Rectal smooth muscle tissue (tissue), 1 donor: ENCODE measurements around the gene GABBR2.
"Not testable (repeated sequence)": the region's sequence is repeated elsewhere in the genome, so short reads cannot be mapped to it uniquely, and the experiment has no call there.

Source experiments
- H3K27ac ChIP-seq: one replicate; pipeline ENCODE4 v1.7.0; 2013; ENCODE audit warnings: low read depth, low read length, inconsistent platforms
- H3K27me3 ChIP-seq: one replicate; pipeline ENCODE4 v1.7.0; 2013; ENCODE audit warnings: low read length; ENCODE audit not compliant: control insufficient read depth, insufficient read depth
- H3K36me3 ChIP-seq: one replicate; pipeline ENCODE4 v1.7.0; 2013; ENCODE audit warnings: low read length; ENCODE audit not compliant: control insufficient read depth, insufficient read depth
- H3K4me1 ChIP-seq: one replicate; pipeline ENCODE4 v1.7.0; 2013; ENCODE audit warnings: low read length; ENCODE audit not compliant: control insufficient read depth, insufficient read depth
- H3K4me3 ChIP-seq: one replicate; pipeline ENCODE4 v1.7.0; 2013; ENCODE audit warnings: low read length
- H3K9ac ChIP-seq: one replicate; pipeline ENCODE4 v1.7.0; 2013; ENCODE audit warnings: low read length

Gene GABBR2

DNA sequence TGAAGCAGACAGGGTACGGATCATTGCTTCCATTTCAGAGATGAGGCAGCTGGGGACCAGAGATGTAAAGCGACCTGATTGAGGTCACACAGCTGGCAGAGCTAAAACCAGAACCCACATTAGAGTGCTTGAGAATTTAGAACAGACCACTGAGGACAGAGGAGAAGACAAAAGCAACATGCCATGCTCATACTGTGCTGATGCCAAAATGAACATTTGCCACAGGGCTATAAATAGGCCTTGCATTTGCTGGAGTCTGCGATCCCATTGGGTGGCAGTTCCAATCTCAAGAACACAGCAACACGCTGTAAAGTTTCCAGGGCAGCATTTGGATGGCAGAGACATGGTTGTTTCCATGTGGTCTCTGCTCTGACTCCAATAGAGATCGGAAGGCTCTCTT, 230.9 kb downstream of the GABBR2 start:
- no peak overlapping the region for H3K9ac ChIP-seq
- no peaks in the 10 kb centered on the region for H3K27me3 ChIP-seq
- H3K27ac ChIP-seq = no peak overlapping the region
- no peaks in the 10 kb centered on the region for H3K36me3 ChIP-seq
- no peak overlapping the region for H3K4me3 ChIP-seq
- H3K4me1 ChIP-seq = no peaks in the 10 kb centered on the region

- no peak overlapping the region for H3K27ac ChIP-seq
Observed at GRCh38 chr9:98472216-98472615, 236.5 kb downstream of the GABBR2 start.

GRCh38 chr9:98471185-98471584, 237.6 kb downstream of the GABBR2 start:
- no peaks in the 10 kb centered on the region for H3K4me1 ChIP-seq
- no peak overlapping the region for H3K4me3 ChIP-seq
- H3K27ac ChIP-seq = no peak overlapping the region
- H3K27me3 ChIP-seq = no peaks in the 10 kb centered on the region
- no peaks in the 10 kb centered on the region for H3K36me3 ChIP-seq
- H3K9ac ChIP-seq = no peak overlapping the region

More at GRCh38 chr9:98472216-98472615, 236.5 kb downstream of the GABBR2 start:
- Histone ChIP-seq H3K4me3 (no peak overlapping the region), H3K9ac (no peak overlapping the region), H3K27me3 (no peaks in the 10 kb centered on the region), H3K4me1 (no peaks in the 10 kb centered on the region), H3K36me3 (no peaks in the 10 kb centered on the region)

DNA sequence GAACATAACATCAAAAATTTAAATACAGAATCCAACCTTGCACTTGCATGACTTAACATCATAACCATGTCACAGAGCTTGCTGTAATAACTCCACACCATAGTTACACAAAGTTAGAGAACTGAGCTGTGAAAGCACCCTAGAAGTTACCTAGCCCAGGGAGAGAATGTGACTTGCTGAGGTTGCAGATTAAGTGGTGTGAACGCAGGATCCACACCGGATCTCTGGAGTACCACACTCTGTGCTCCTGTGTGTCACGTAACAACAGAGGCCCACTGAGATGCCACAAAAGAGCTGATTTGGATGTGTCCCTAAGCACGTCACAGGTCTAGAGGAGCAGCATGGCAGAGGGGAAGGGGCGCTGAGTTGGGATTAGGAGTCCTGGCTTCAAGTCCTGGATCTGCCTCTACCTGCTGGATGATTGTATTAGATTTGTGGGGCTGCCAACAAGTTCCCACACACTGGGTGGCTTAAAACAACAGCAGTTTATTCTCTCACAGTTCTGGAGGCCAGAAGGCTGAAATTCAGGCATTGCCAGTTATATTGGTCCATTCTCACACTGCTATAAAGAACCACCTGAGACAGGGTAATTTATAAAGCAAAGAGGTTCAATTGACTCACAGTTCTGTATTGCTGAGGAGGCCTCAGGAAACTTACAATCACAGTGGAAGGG, 240.0 kb downstream of the GABBR2 start:
- H3K9ac ChIP-seq = no peak overlapping the region
- H3K36me3 ChIP-seq = no peaks in the 10 kb centered on the region
- H3K4me3 ChIP-seq = no peak overlapping the region
- H3K4me1 ChIP-seq = no peaks in the 10 kb centered on the region
- H3K27me3 ChIP-seq = no peaks in the 10 kb centered on the region
- no peak overlapping the region for H3K27ac ChIP-seq

DNA sequence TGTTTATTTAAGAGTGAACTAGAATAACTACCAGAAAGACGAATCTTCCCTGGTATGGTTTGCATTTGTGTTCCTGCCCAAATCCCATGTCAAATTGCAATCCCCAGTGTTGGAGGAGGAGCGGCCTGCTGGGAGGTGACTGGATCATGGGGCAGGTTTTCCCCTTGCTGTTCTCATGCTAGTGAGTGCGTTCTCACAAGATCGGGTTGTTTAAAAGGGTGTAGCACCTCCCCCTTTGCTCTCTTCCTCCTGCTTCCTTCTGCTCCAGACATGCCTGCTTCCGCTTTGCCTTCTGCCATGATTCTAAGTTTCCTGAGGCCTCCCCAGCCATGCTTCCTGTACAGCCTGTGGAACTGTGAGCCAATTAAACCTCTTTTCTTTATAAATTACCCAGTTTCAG, 242.9 kb downstream of the GABBR2 start:
- no peak overlapping the region for H3K27ac ChIP-seq
- no peak overlapping the region for H3K4me3 ChIP-seq
- H3K4me1 ChIP-seq = no peaks in the 10 kb centered on the region
- H3K9ac ChIP-seq = no peak overlapping the region
- H3K27me3 ChIP-seq = no peaks in the 10 kb centered on the region
- H3K36me3 ChIP-seq = no peaks in the 10 kb centered on the region

DNA sequence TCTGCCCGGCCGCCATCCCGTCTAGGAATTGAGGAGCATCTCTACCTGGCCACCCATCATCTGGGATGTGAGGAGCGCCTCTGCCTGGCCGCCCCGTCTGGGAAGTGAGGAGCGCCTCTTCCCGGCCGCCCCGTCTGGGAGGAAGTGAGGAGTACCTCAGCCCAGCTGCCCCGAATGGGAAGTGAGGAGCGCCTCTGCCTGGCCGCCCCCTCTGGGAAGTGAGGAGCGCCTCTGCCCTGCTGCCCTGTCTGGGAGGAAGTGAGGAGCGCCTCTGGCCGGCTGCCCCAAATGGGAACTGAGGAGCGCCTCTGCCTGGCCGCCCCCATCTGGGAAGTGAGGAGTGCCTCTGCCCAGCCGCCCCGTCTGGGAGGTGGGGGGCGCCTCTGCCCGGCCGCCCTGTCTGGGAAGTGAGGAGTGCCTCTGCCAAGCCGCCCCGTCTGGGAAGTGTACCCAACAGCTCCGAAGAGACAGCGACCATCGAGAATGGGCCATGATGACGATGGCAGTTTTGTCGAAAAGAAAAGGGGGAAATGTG, 244.5 kb downstream of the GABBR2 start:
- not testable (repeated sequence) for H3K27ac ChIP-seq, H3K4me3 ChIP-seq, H3K36me3 ChIP-seq, H3K4me1 ChIP-seq, H3K9ac ChIP-seq, H3K27me3 ChIP-seq

DNA sequence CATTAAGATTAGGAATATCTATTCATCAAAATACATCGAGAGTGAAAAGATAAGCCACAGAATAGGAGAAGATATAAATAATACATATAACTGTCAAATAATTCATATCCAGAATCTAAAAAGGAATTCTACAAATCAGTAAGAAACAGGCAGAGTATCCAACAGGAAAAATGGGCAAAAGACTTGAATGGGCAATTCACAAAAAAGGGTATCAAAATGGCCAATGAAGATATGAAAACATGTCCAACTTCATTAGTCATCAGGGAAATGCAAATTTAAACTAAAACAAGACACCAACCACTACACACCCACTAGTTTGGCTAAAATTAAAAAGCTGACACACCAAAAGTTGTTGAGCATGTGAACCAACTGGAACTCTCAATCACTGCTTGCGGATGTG, 246.4 kb downstream of the GABBR2 start:
- Histone ChIP-seq H3K4me3 (no peak overlapping the region), H3K9ac (no peak overlapping the region), H3K27me3 (no peaks in the 10 kb centered on the region), H3K36me3 (no peaks in the 10 kb centered on the region), H3K27ac (no peak overlapping the region), H3K4me1 (no peaks in the 10 kb centered on the region)

GRCh38 chr9:98460704-98461103, 248.0 kb downstream of the GABBR2 start:
- no peak overlapping the region for H3K4me3 ChIP-seq
- no peak overlapping the region for H3K9ac ChIP-seq
- H3K36me3 ChIP-seq = no peaks in the 10 kb centered on the region
- no peaks in the 10 kb centered on the region for H3K4me1 ChIP-seq
- H3K27ac ChIP-seq = no peak overlapping the region
- no peaks in the 10 kb centered on the region for H3K27me3 ChIP-seq

- Histone ChIP-seq H3K4me3 (no peak overlapping the region), H3K9ac (no peak overlapping the region), H3K27me3 (no peaks in the 10 kb centered on the region), H3K27ac (no peak overlapping the region), H3K4me1 (no peaks in the 10 kb centered on the region), H3K36me3 (no peaks in the 10 kb centered on the region)
Observed at GRCh38 chr9:98457726-98458370, 250.9 kb downstream of the GABBR2 start.

- Histone ChIP-seq H3K9ac (no peak overlapping the region), H3K27ac (no peak overlapping the region), H3K4me1 (no peaks in the 10 kb centered on the region), H3K4me3 (no peak overlapping the region), H3K36me3 (no peaks in the 10 kb centered on the region), H3K27me3 (no peaks in the 10 kb centered on the region)
Observed at GRCh38 chr9:98456156-98456613, 252.6 kb downstream of the GABBR2 start.

DNA sequence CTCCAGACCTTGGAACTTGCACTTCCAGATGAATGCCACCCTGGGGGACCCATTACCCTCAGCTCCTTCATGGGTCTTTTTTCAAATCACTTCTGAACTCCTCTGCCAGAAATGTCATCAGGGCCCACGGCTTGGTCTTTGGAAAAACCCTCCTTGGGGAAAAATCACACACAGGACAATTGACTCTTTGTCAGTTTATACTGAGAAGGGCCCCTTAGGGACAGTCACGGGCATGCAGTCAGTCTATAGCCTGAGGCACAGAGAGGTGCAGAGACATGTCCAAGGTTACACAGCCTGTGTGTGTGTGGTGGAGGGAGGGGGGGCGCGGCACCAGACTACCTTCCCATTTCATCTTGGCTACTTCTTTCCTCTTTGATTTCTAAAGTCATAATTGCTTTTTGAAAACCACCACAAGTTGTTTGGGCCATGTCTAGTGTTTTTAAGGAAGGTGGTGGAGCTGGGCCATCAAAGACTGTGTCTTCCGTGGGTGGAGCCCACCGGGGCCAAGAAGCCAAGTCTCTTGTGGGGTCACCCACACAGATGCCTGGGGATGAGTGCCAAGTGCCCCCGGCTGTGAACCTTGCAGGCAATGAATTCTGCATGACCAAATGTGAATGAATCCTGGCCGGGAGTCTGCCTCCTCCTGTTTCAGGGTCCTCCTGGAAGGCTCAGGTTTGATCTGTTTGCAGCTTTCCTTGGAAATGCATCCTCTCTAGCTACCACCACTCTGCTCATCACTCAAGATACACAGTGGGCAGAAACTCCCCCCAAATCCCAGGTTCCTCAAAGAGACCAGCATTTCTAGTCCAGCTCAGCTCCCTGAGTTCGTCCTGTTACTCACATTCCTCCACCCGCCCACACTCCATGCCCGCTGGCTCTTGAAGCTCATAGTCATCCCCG, 253.2 kb downstream of the GABBR2 start:
- Histone ChIP-seq H3K36me3 (no peaks in the 10 kb centered on the region), H3K27ac (no peak overlapping the region), H3K4me3 (no peak overlapping the region), H3K4me1 (no peaks in the 10 kb centered on the region), H3K27me3 (no peaks in the 10 kb centered on the region), H3K9ac (no peak overlapping the region)

- no peaks in the 10 kb centered on the region for H3K27me3 ChIP-seq
- no peak overlapping the region for H3K4me3 ChIP-seq
- no peak overlapping the region for H3K27ac ChIP-seq
- no peaks in the 10 kb centered on the region for H3K36me3 ChIP-seq
- H3K9ac ChIP-seq = no peak overlapping the region
- H3K4me1 ChIP-seq = no peaks in the 10 kb centered on the region
Observed at GRCh38 chr9:98453589-98454311, 255.0 kb downstream of the GABBR2 start.
